Activated naive CD8-positive, alpha-beta T cell treated with anti-CD3 and anti-CD28 coated beads for 36 hours (primary cell): ENCODE data around the gene ST8SIA5. TPM values are rescaled to one million over a fixed set of nuclear protein-coding genes. Genes with fewer than 3 reads are reported as not detected.

ENCODE experiments used
- DNase-seq: peaks from one replicate; pipeline ENCODE4 v3.0.0; 2021
- H3K27ac Mint-ChIP-seq: one replicate; pipeline ENCODE4 v1.8.0; 2022; ENCODE audit warnings: mild to moderate bottlenecking, moderate library complexity, mixed read lengths
- H3K27me3 Mint-ChIP-seq: one replicate; pipeline ENCODE4 v1.8.0; 2022; ENCODE audit warnings: mild to moderate bottlenecking, mixed read lengths
- H3K36me3 Mint-ChIP-seq: one replicate; pipeline ENCODE4 v1.8.0; 2021; ENCODE audit warnings: mild to moderate bottlenecking, mixed read lengths
- H3K4me1 Mint-ChIP-seq: one replicate; pipeline ENCODE4 v1.8.0; 2021; ENCODE audit warnings: mixed read lengths
- H3K4me3 Mint-ChIP-seq: one replicate; pipeline ENCODE4 v1.8.0; 2022; ENCODE audit warnings: mild to moderate bottlenecking, moderate library complexity, mixed read lengths
- H3K9me3 Mint-ChIP-seq: one replicate; pipeline ENCODE4 v1.8.0; 2022; ENCODE audit warnings: mixed read lengths
- total RNA-seq, 2 experiments: library from RNA; stranded (reverse); gene quantifications; one replicate each; pipeline ENCODE4 v1.2.3, GENCODE V29; 2021

The ST8SIA5 gene
- total RNA-seq, 2 experiments from 2014 or later, result not detected

GRCh38 chr18:46756025-46756558 is 761 bp downstream of the ST8SIA5 start:
- no peak for DNase-seq
- H3K4me3 Mint-ChIP-seq, result no peak overlapping the region
- H3K36me3 Mint-ChIP-seq, result no peaks in the 10 kb centered on the region
- H3K27me3 Mint-ChIP-seq, result peaks cover 75% of the 10 kb centered on the region
- no peaks in the 10 kb centered on the region for H3K9me3 Mint-ChIP-seq
- H3K27ac Mint-ChIP-seq, result no peak overlapping the region
- peaks cover 20% of the 10 kb centered on the region for H3K4me1 Mint-ChIP-seq

- no peak for DNase-seq
- H3K36me3 Mint-ChIP-seq, result no peaks in the 10 kb centered on the region
- no peaks in the 10 kb centered on the region for H3K9me3 Mint-ChIP-seq
- peaks cover 20% of the 10 kb centered on the region for H3K4me1 Mint-ChIP-seq
- no peak overlapping the region for H3K4me3 Mint-ChIP-seq
- H3K27me3 Mint-ChIP-seq, result peaks cover 77% of the 10 kb centered on the region
- H3K27ac Mint-ChIP-seq, result no peak overlapping the region
These were observed 1.4 kb downstream of the ST8SIA5 start for GRCh38 chr18:46755315-46756024.

- Mint-ChIP-seq H3K9me3 (no peaks in the 10 kb centered on the region), H3K27ac (no peak overlapping the region), H3K4me1 (peaks cover 20% of the 10 kb centered on the region), H3K4me3 (no peak overlapping the region), H3K27me3 (peaks cover 74% of the 10 kb centered on the region), H3K36me3 (no peaks in the 10 kb centered on the region)
- no peak for DNase-seq
These were observed 2.1 kb downstream of the ST8SIA5 start for GRCh38 chr18:46754661-46755292.

GRCh38 chr18:46754188-46754587 is 2.7 kb downstream of the ST8SIA5 start:
- DNase-seq, result no peak
- H3K4me1 Mint-ChIP-seq, result peaks cover 20% of the 10 kb centered on the region
- H3K27ac Mint-ChIP-seq, result no peak overlapping the region
- no peaks in the 10 kb centered on the region for H3K9me3 Mint-ChIP-seq
- no peaks in the 10 kb centered on the region for H3K36me3 Mint-ChIP-seq
- H3K4me3 Mint-ChIP-seq, result no peak overlapping the region
- H3K27me3 Mint-ChIP-seq, result peaks cover 69% of the 10 kb centered on the region

GRCh38 chr18:46751882-46752281 is 5.0 kb downstream of the ST8SIA5 start:
- Mint-ChIP-seq H3K27me3 (peaks cover 53% of the 10 kb centered on the region), H3K4me3 (no peak overlapping the region), H3K36me3 (no peaks in the 10 kb centered on the region), H3K27ac (no peak overlapping the region), H3K9me3 (no peaks in the 10 kb centered on the region), H3K4me1 (peaks cover 19% of the 10 kb centered on the region)
- DNase-seq, result no peak

GRCh38 chr18:46750626-46751025 is 6.2 kb downstream of the ST8SIA5 start:
- Mint-ChIP-seq H3K9me3 (peaks cover 7% of the 10 kb centered on the region), H3K36me3 (no peaks in the 10 kb centered on the region), H3K27me3 (peaks cover 59% of the 10 kb centered on the region), H3K27ac (no peak overlapping the region), H3K4me1 (peaks cover 15% of the 10 kb centered on the region), H3K4me3 (no peak overlapping the region)
- no peak for DNase-seq

- peaks cover 7% of the 10 kb centered on the region for H3K9me3 Mint-ChIP-seq
These were observed 8.4 kb downstream of the ST8SIA5 start for GRCh38 chr18:46748466-46748865.

GRCh38 chr18:46740046-46740445 is 16.8 kb downstream of the ST8SIA5 start:
- Mint-ChIP-seq H3K4me1 (no peaks in the 10 kb centered on the region), H3K27me3 (peaks cover 61% of the 10 kb centered on the region), H3K9me3 (peaks cover 3% of the 10 kb centered on the region), H3K27ac (no peak overlapping the region), H3K36me3 (no peaks in the 10 kb centered on the region), H3K4me3 (no peak overlapping the region)
- no peak for DNase-seq

More at GRCh38 chr18:46748466-46748865, 8.4 kb downstream of the ST8SIA5 start:
- Mint-ChIP-seq H3K4me1 (peaks cover 3% of the 10 kb centered on the region), H3K36me3 (no peaks in the 10 kb centered on the region), H3K27me3 (peaks cover 55% of the 10 kb centered on the region), H3K27ac (no peak overlapping the region), H3K4me3 (no peak overlapping the region)
- DNase-seq, result no peak

GRCh38 chr18:46738491-46738890 is 18.4 kb downstream of the ST8SIA5 start:
- Mint-ChIP-seq H3K4me3 (no peak overlapping the region), H3K4me1 (no peaks in the 10 kb centered on the region), H3K27ac (no peak overlapping the region), H3K9me3 (peaks cover 3% of the 10 kb centered on the region), H3K27me3 (peaks cover 52% of the 10 kb centered on the region), H3K36me3 (no peaks in the 10 kb centered on the region)
- DNase-seq, result no peak

GRCh38 chr18:46736736-46737135 is 20.1 kb downstream of the ST8SIA5 start:
- Mint-ChIP-seq H3K4me1 (no peaks in the 10 kb centered on the region), H3K27me3 (peaks cover 40% of the 10 kb centered on the region), H3K4me3 (no peak overlapping the region), H3K36me3 (no peaks in the 10 kb centered on the region), H3K27ac (no peak overlapping the region), H3K9me3 (peaks cover 1% of the 10 kb centered on the region)
- DNase-seq, result no peak

GRCh38 chr18:46736135-46736534 is 20.7 kb downstream of the ST8SIA5 start:
- Mint-ChIP-seq H3K27me3 (peaks cover 36% of the 10 kb centered on the region), H3K27ac (no peak overlapping the region), H3K4me3 (no peak overlapping the region), H3K4me1 (no peaks in the 10 kb centered on the region), H3K36me3 (no peaks in the 10 kb centered on the region), H3K9me3 (peaks cover 1% of the 10 kb centered on the region)
- no peak for DNase-seq

- Mint-ChIP-seq H3K4me1 (no peaks in the 10 kb centered on the region), H3K4me3 (no peak overlapping the region), H3K36me3 (no peaks in the 10 kb centered on the region), H3K9me3 (peaks cover 3% of the 10 kb centered on the region), H3K27ac (no peak overlapping the region), H3K27me3 (peaks cover 33% of the 10 kb centered on the region)
- DNase-seq, result no peak
These were observed 21.9 kb downstream of the ST8SIA5 start for GRCh38 chr18:46734981-46735380.

GRCh38 chr18:46733872-46734271 is 23.0 kb downstream of the ST8SIA5 start:
- DNase-seq, result no peak
- H3K4me3 Mint-ChIP-seq, result no peak overlapping the region
- H3K27ac Mint-ChIP-seq, result no peak overlapping the region
- H3K27me3 Mint-ChIP-seq, result peaks cover 31% of the 10 kb centered on the region
- H3K9me3 Mint-ChIP-seq, result peaks cover 7% of the 10 kb centered on the region
- no peaks in the 10 kb centered on the region for H3K4me1 Mint-ChIP-seq
- H3K36me3 Mint-ChIP-seq, result no peaks in the 10 kb centered on the region

- no peak for DNase-seq
- no peak overlapping the region for H3K27ac Mint-ChIP-seq
- H3K4me3 Mint-ChIP-seq, result no peak overlapping the region
- peaks cover 23% of the 10 kb centered on the region for H3K27me3 Mint-ChIP-seq
- H3K9me3 Mint-ChIP-seq, result peaks cover 7% of the 10 kb centered on the region
- no peaks in the 10 kb centered on the region for H3K4me1 Mint-ChIP-seq
- H3K36me3 Mint-ChIP-seq, result no peaks in the 10 kb centered on the region
These were observed 24.1 kb downstream of the ST8SIA5 start for GRCh38 chr18:46732801-46733200.

GRCh38 chr18:46732201-46732600 is 24.7 kb downstream of the ST8SIA5 start:
- Mint-ChIP-seq H3K9me3 (peaks cover 7% of the 10 kb centered on the region), H3K4me3 (no peak overlapping the region), H3K27me3 (peaks cover 17% of the 10 kb centered on the region), H3K4me1 (no peaks in the 10 kb centered on the region), H3K36me3 (no peaks in the 10 kb centered on the region), H3K27ac (no peak overlapping the region)
- DNase-seq, result no peak

GRCh38 chr18:46731316-46731715 is 25.5 kb downstream of the ST8SIA5 start:
- Mint-ChIP-seq H3K4me3 (no peak overlapping the region), H3K4me1 (no peaks in the 10 kb centered on the region), H3K27ac (no peak overlapping the region), H3K27me3 (peaks cover 14% of the 10 kb centered on the region), H3K36me3 (no peaks in the 10 kb centered on the region), H3K9me3 (peaks cover 7% of the 10 kb centered on the region)
- no peak for DNase-seq
